ENCODE results near the gene GPX3.

The GPX3 gene

GRCh38 chr5:151077419-151077818, 57.0 kb downstream of the GPX3 start:
- DNase-seq (ENCODE audit: low spot score), result no peak
- no peak for TF ChIP-seq CTCF (IDR thresholded peaks at IDR 0.05; ENCODE audit: extremely low read depth, insufficient read depth, missing control alignments)
- in situ Hi-C loops (cut with MboI; ENCODE audit: low pct_unique_long_range_greater_than_20kb, low sequenced_read_pairs, unreplicated experiment), result no loop called here

- DNase-seq (ENCODE audit: low spot score), result no peak
- TF ChIP-seq CTCF (IDR thresholded peaks at IDR 0.05; ENCODE audit: extremely low read depth, insufficient read depth, missing control alignments), result no peak
- in situ Hi-C loops (cut with MboI; ENCODE audit: low pct_unique_long_range_greater_than_20kb, low sequenced_read_pairs, unreplicated experiment), result no loop called here
Measured at GRCh38 chr5:151077967-151078366, 57.6 kb downstream of the GPX3 start.
